Spinal cord (tissue), 10 donors: ENCODE results near the gene NID1. TPM values are rescaled to one million over a fixed set of nuclear protein-coding genes. Genes with fewer than 3 reads are reported as not detected.
"Not testable (repeated sequence)": the region's sequence is repeated elsewhere in the genome, so short reads cannot be mapped to it uniquely, and the experiment has no call there.

Experiments used
- DNase-seq, 6 donors: peaks; one replicate each; pipeline versions ENCODE4 v3.0.0 to v3.0.0-alpha.2; 2013 to 2015; ENCODE audit warnings: low spot score in 6 of 6, low read depth in 4 of 6
- H3K27ac ChIP-seq: one replicate; pipeline ENCODE4 v1.5.1; 2013; ENCODE audit warnings: low read depth, low read length, control low read depth
- H3K27me3 ChIP-seq: one replicate; pipeline ENCODE4 v1.6.1; 2013; ENCODE audit warnings: low read length; ENCODE audit not compliant: control insufficient read depth, insufficient read depth
- H3K36me3 ChIP-seq: one replicate; pipeline ENCODE4 v1.6.1; 2013; ENCODE audit warnings: low read length; ENCODE audit not compliant: control insufficient read depth, insufficient read depth
- H3K4me1 ChIP-seq: one replicate; pipeline ENCODE4 v1.6.1; 2013; ENCODE audit warnings: low read length; ENCODE audit not compliant: control insufficient read depth, insufficient read depth
- H3K4me3 ChIP-seq: one replicate; pipeline ENCODE4 v1.5.1; 2013; ENCODE audit warnings: low read depth, low read length, control low read depth
- H3K9me3 ChIP-seq: one replicate; pipeline ENCODE4 v1.6.1; 2013; ENCODE audit warnings: low read length; ENCODE audit not compliant: control insufficient read depth, insufficient read depth
- WGBS: methylation state at CpG from one replicate; pipeline ENCODE4 v1.1.5; 2013; ENCODE audit warnings: missing lambda C conversion rate; ENCODE audit not compliant: insufficient coverage; 5-methylcytosine and 5-hydroxymethylcytosine counted together
- polyA plus RNA-seq, 2 donors: library from polyadenylated mRNA; unstranded; fragments of 120-200 nt; gene quantifications; one replicate each; pipeline ENCODE4 v1.2.1, GENCODE V29; 2013; ENCODE audit not compliant: insufficient read length in 2 of 2
- total RNA-seq, 2 donors: library from RNA; depleted of rRNA in 1 of 2; stranded (reverse); fragments of 120-200 nt in 1 of 2; fragments of >200 nt in 1 of 2; gene quantifications; one replicate each; pipeline versions ENCODE4 v1.2.3 to v1.2.4, GENCODE V29; 2013 to 2014
- donor health status: healthy.

Gene NID1
- total and polyA plus RNA-seq, 4 donors, result 92.7 to 160 (median 95.3) TPM

DNA sequence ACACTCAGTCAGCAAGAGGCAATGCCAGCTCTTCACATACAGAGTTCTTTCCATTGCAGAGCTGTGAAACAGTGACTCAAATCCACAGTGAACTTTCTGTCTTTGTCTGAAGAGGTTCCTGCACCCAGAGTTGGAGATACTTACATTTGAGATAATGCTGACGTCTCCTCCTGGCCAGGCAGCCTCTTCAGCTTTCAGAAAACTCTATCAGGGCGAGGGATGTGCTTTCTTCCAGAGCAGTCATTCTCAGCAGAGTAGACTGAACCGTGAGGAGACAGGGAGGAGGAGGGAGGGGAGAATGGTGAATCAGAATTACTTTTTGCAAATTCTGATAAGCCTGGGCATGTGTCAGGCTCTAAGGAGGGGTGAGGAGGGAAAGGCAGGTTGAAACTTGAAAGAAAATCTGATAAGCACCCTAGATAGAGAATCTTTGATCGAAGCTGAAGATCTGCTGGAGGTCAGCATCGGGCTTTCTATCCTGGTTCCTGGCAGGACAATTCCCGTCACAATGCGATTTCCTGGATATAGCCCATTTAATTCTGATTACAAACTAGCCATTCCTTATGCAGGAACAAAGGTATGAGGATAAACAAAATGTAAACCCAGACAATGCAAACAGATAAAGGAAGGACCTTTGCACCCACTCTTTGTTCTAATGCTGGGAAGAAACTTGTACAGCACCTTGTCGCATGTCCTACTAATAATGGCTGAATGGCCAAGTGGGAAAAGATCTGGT is 18.9 kb upstream of the NID1 start:
- H3K27ac ChIP-seq, result no peak overlapping the region
- H3K36me3 ChIP-seq, result no peaks in the 10 kb centered on the region
- no peaks in the 10 kb centered on the region for H3K27me3 ChIP-seq
- H3K4me3 ChIP-seq, result no peak overlapping the region
- no peak for DNase-seq
- H3K9me3 ChIP-seq, result no peaks in the 10 kb centered on the region
- WGBS, result 57% methylated on average over 6 of the region's 8 CpGs
- H3K4me1 ChIP-seq, result no peaks in the 10 kb centered on the region

- Histone ChIP-seq H3K4me3 (no peak overlapping the region), H3K9me3 (no peaks in the 10 kb centered on the region), H3K27ac (no peak overlapping the region), H3K36me3 (no peaks in the 10 kb centered on the region), H3K27me3 (no peaks in the 10 kb centered on the region), H3K4me1 (no peaks in the 10 kb centered on the region)
- DNase-seq, result no peak
- WGBS, result no CpG with 5 or more reads among the region's 4 CpGs
Measured at GRCh38 chr1:236082526-236082925, 17.6 kb upstream of the NID1 start.

DNA sequence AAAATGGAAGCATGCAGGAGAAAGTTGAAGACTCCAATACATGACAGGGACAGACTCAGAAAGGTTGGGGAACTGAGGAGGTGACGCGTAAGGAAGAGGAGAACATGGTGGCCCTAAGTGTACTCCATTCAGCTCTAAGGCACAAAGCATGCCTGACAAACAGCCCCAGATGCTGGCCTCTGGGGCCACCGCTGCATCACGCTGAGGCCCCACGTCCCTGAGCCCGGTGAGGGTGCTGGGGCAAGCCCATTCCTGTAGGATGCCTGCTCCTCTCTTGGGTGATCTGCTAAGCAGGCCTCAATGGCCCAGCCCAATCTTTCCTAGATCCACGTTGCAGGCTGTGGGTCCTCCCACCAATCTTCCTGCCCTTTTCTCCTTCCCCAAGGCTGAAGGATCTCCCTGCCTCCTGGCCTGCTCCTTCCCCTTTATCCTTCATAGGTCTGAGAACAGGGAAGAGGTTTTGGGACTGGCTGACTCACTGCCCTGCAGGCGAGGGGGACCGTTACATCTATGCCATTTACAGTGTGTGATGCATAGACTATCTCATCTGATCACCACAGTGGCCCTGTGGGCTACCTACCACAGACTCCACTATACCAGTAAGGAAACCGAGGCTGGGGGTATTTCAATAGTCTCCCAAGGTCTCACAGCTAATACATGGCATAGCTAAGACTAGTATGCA is 16.8 kb upstream of the NID1 start:
- Histone ChIP-seq H3K9me3 (no peaks in the 10 kb centered on the region), H3K4me1 (no peaks in the 10 kb centered on the region), H3K27me3 (no peaks in the 10 kb centered on the region), H3K4me3 (no peak overlapping the region), H3K27ac (no peak overlapping the region), H3K36me3 (no peaks in the 10 kb centered on the region)
- DNase-seq, result no peak
- 90% methylated on average over 8 of the region's 10 CpGs for WGBS

DNA sequence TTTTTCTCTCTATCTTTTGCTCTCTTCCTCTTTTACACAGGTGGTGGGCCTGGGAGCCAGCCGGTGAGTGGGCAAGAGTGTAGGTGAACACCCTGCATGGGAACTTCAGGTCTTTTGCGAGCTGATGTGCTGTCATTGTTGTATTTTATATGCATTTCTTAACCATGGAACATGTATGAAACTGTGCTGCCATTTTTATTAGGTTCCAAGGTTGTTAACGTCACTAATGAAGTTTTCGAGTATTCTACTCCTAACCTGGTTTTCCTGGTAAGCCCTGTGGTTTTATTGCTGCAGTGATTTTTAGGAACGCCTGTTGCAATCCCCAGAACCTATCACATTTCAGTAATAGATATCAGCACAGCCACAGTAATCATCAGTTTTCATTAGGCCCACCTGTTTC is 14.8 kb upstream of the NID1 start:
- Histone ChIP-seq H3K9me3 (no peaks in the 10 kb centered on the region), H3K27me3 (no peaks in the 10 kb centered on the region), H3K4me3 (no peak overlapping the region), H3K36me3 (no peaks in the 10 kb centered on the region), H3K4me1 (no peaks in the 10 kb centered on the region), H3K27ac (no peak overlapping the region)
- DNase-seq, result no peak
- no CpG with 5 or more reads among the region's 5 CpGs for WGBS

DNA sequence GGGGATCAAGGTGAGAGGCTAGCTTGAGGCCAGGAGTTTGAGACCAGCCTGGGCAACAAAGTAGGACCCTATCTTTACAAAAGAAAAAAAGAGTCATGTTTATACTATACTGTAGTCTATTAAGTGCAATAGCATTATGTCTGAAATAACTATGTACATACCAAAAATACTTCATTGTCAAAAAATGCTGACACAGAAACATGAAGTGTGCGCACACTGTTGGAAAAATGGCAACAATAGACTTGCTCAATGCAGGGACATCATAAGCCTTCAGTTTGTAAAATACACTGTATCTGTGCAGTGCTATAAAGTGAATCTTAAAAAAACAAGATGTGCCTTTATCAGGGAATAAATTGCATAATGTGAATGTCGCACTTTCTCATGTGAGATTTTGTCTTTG is 14.1 kb upstream of the NID1 start:
- Histone ChIP-seq H3K27ac (no peak overlapping the region), H3K27me3 (no peaks in the 10 kb centered on the region), H3K4me3 (no peak overlapping the region), H3K36me3 (no peaks in the 10 kb centered on the region), H3K4me1 (no peaks in the 10 kb centered on the region), H3K9me3 (no peaks in the 10 kb centered on the region)
- DNase-seq, result no peak
- WGBS, result 78% methylated on average over 1 of the region's 2 CpGs

- not testable (repeated sequence) for H3K4me3 ChIP-seq, H3K27me3 ChIP-seq, DNase-seq, H3K27ac ChIP-seq, H3K4me1 ChIP-seq, H3K9me3 ChIP-seq, H3K36me3 ChIP-seq
- WGBS, result no CpG with 5 or more reads among the region's 4 CpGs
Measured at GRCh38 chr1:236078077-236078476, 13.2 kb upstream of the NID1 start.

GRCh38 chr1:236075848-236076247 is 11.0 kb upstream of the NID1 start:
- 88% methylated on average over 2 of the region's 4 CpGs for WGBS
- Histone ChIP-seq H3K4me3 (no peak overlapping the region), H3K27me3 (no peaks in the 10 kb centered on the region), H3K36me3 (no peaks in the 10 kb centered on the region), H3K4me1 (no peaks in the 10 kb centered on the region), H3K27ac (no peak overlapping the region), H3K9me3 (no peaks in the 10 kb centered on the region)
- DNase-seq, result no peak

DNA sequence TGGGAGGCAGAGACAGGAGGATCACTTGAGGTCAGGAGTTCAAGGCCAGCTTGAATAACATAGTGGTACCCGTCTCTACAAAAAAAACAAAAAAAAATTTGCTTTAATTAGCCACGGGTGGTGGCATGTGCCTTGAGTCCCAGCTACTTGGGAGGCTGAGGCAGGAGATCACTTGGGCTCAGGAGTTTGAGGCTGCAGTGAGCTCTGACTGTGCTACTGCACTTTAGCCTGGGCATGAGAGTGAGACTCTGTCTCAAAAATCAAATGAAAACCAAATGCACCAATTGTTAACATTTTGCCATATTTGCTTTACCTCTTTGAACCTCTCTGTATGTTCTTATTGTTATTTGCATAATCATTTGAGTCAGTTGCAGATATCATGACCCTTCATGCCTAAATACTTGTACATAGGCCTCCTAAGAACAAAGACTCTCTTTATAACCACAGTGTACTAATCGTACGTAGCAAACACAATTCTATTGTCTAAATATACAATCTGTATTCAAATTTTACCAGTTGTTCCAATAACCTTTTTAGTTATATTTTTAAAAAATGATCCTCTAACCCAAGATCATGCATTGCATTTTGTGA is 8.5 kb upstream of the NID1 start:
- 88% methylated on average over 1 of the region's 4 CpGs for WGBS
- no peaks in the 10 kb centered on the region for H3K9me3 ChIP-seq

GRCh38 chr1:236072001-236072400 is 7.1 kb upstream of the NID1 start:
- DNase-seq, result no peak
- no peaks in the 10 kb centered on the region for H3K27me3 ChIP-seq
- H3K27ac ChIP-seq, result no peak overlapping the region
- H3K36me3 ChIP-seq, result no peaks in the 10 kb centered on the region
- peaks cover 1% of the 10 kb centered on the region for H3K4me1 ChIP-seq
- WGBS, result 100% methylated on average over 2 of the region's 5 CpGs
- H3K9me3 ChIP-seq, result no peaks in the 10 kb centered on the region
- H3K4me3 ChIP-seq, result no peak overlapping the region

More for the DNA sequence above, 8.5 kb upstream of the NID1 start:
- no peak for DNase-seq
- Histone ChIP-seq H3K4me1 (no peaks in the 10 kb centered on the region), H3K27ac (no peak overlapping the region), H3K27me3 (no peaks in the 10 kb centered on the region), H3K4me3 (no peak overlapping the region), H3K36me3 (no peaks in the 10 kb centered on the region)

- DNase-seq, result no peak
- peaks cover 8% of the 10 kb centered on the region for H3K4me1 ChIP-seq
- no peaks in the 10 kb centered on the region for H3K9me3 ChIP-seq
- H3K36me3 ChIP-seq, result no peaks in the 10 kb centered on the region
- no peak overlapping the region for H3K4me3 ChIP-seq
- peaks cover under 1% of the 10 kb centered on the region for H3K27me3 ChIP-seq
- H3K27ac ChIP-seq, result no peak overlapping the region
Measured at GRCh38 chr1:236070753-236071152, 5.9 kb upstream of the NID1 start.
